Caco-2 (cell line): Measurements from ENCODE around the gene CAPRIN1. TPM values are rescaled to one million over a fixed set of nuclear protein-coding genes. Genes with fewer than 3 reads are reported as not detected.
"Not testable (repeated sequence)": the region's sequence is repeated elsewhere in the genome, so short reads cannot be mapped to it uniquely, and the experiment has no call there.

Experiments
- BruUV-seq: library from RNA; stranded (reverse); fragments of 400-500 nt; replicated peaks from 2 replicates; lab custom pipeline; 2021; lab: Mats Ljungman, UMichigan
- CTCF ChIA-PET: fragments of 300-600 bp; sonication (Branson Sonifier 250); formaldehyde crosslinking; loops from one replicate; lab custom pipeline; 2022; ENCODE audit warnings: antibody characterized with exemption; lab: Charles Lee
- POLR2A ChIA-PET: fragments of 300-600 bp; sonication (Branson Sonifier 250); formaldehyde crosslinking; loops from one replicate; lab custom pipeline; 2022; ENCODE audit warnings: antibody characterized with exemption; lab: Charles Lee
- DNase-seq, 2 experiments: peaks; one replicate each; pipeline versions ENCODE4 v3.0.0 to v3.0.0-alpha.2; 2020 to 2022
- H3K27me3 ChIP-seq: replicated peaks from 2 replicates; pipeline ENCODE4 v1.6.0; 2011; ENCODE audit warnings: low read length; ENCODE audit not compliant: control insufficient read depth, insufficient read depth
- H3K36me3 ChIP-seq: 2 replicates; pipeline ENCODE4 v1.5.1; 2011; ENCODE audit warnings: low read length; ENCODE audit not compliant: control insufficient read depth, insufficient read depth
- H3K4me1 ChIP-seq: fragments of 250-450 bp; sonication (Bioruptor Pico); 2 replicates; pipeline ENCODE4 v1.5.1; 2020; ENCODE audit warnings: mild to moderate bottlenecking
- H3K4me3 ChIP-seq: 2 replicates; pipeline ENCODE4 v1.5.1; 2011; ENCODE audit warnings: low read depth, mild to moderate bottlenecking, control low read depth, low read length
- H3K9me3 ChIP-seq: fragments of 250-450 bp; sonication (Bioruptor Pico); 2 replicates; pipeline ENCODE4 v1.5.1; 2020; ENCODE audit warnings: mild to moderate bottlenecking, moderate library complexity
- H3K27ac Mint-ChIP-seq: one replicate; pipeline ENCODE4 v1.8.0; 2022; ENCODE audit warnings: mixed read lengths; ENCODE audit not compliant: unreplicated experiment
- H3K27me3 Mint-ChIP-seq: one replicate; pipeline ENCODE4 v1.8.0; 2022; ENCODE audit warnings: mixed read lengths; ENCODE audit not compliant: insufficient read depth, unreplicated experiment
- H3K36me3 Mint-ChIP-seq: one replicate; pipeline ENCODE4 v1.8.0; 2022; ENCODE audit warnings: mild to moderate bottlenecking, mixed read lengths; ENCODE audit not compliant: insufficient read depth, unreplicated experiment
- H3K4me1 Mint-ChIP-seq: one replicate; pipeline ENCODE4 v1.8.0; 2022; ENCODE audit warnings: low read depth, mixed read lengths; ENCODE audit not compliant: unreplicated experiment
- H3K4me3 Mint-ChIP-seq: one replicate; pipeline ENCODE4 v1.8.0; 2022; ENCODE audit warnings: mild to moderate bottlenecking, moderate library complexity, mixed read lengths; ENCODE audit not compliant: unreplicated experiment
- H3K9me3 Mint-ChIP-seq: one replicate; pipeline ENCODE4 v1.8.0; 2022; ENCODE audit warnings: mixed read lengths; ENCODE audit not compliant: unreplicated experiment
- intact Hi-C: fragments of 100-400 bp; cut with micrococcal nuclease; formaldehyde crosslinking; loops from one replicate; pipeline ENCODE4 v1.10.0; 2022; ENCODE audit not compliant: unreplicated experiment
- total RNA-seq: library from RNA; stranded (reverse); gene quantifications from 2 replicates; pipeline ENCODE4 v1.2.3, GENCODE V29; 2022
- TF ChIP-seq, protein P1 (sequence below), 2 experiments: fragments of 200-600 bp in 1 of 2; IDR thresholded peaks; 1 replicate in 1 of 2; 2 replicates in 1 of 2; pipeline versions ENCODE4 v1.5.1 to v1.8.0; 2011 to 2022; ENCODE audit warnings: antibody characterized with exemption in 1 of 2, control low read depth in 1 of 2, inconsistent platforms in 1 of 2, low read depth in 1 of 2, low read length in 1 of 2, mild to moderate bottlenecking in 1 of 2, moderate library complexity in 1 of 2; ENCODE audit not compliant: insufficient read depth in 1 of 2, severe bottlenecking in 1 of 2, unreplicated experiment in 1 of 2

The CAPRIN1 gene
- total RNA-seq, 1 experiment from 2014 or later, result 224 TPM

DNA sequence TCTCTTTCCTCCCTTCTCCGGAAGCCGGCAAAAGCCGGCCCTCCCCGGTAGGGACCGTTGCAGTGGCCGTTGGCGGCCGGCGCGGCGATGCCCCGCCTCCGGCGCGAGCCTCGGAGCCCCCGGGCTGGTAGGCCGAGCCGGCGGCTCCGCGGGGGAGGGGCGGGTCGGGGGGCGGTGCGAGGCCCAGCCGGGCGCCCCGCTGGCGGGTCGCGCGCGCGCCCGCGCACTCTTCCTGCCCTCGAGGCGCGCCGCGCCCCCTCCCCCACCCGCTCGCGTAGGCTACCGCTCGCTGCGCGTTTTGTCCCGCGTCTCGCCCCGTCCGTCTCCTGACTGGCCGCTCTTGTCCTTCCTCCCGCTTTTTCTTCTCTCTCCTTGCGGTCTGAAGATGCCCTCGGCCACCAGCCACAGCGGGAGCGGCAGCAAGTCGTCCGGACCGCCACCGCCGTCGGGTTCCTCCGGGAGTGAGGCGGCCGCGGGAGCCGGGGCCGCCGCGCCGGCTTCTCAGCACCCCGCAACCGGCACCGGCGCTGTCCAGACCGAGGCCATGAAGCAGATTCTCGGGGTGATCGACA is 591 bp downstream of the CAPRIN1 start:
- TF ChIP-seq, protein P1, sequence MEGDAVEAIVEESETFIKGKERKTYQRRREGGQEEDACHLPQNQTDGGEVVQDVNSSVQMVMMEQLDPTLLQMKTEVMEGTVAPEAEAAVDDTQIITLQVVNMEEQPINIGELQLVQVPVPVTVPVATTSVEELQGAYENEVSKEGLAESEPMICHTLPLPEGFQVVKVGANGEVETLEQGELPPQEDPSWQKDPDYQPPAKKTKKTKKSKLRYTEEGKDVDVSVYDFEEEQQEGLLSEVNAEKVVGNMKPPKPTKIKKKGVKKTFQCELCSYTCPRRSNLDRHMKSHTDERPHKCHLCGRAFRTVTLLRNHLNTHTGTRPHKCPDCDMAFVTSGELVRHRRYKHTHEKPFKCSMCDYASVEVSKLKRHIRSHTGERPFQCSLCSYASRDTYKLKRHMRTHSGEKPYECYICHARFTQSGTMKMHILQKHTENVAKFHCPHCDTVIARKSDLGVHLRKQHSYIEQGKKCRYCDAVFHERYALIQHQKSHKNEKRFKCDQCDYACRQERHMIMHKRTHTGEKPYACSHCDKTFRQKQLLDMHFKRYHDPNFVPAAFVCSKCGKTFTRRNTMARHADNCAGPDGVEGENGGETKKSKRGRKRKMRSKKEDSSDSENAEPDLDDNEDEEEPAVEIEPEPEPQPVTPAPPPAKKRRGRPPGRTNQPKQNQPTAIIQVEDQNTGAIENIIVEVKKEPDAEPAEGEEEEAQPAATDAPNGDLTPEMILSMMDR (IDR thresholded peaks at IDR 0.05; ENCODE audit: insufficient read depth in 1 of 2, low read depth in 1 of 2, low read length in 1 of 2, severe bottlenecking in 1 of 2, unreplicated experiment in 1 of 2), result no peak
- no peaks in the 10 kb centered on the region for H3K27me3 ChIP-seq
- H3K4me3 ChIP-seq, result peak overlapping the region; percentile 94
- H3K36me3 ChIP-seq, result peaks cover 2% of the 10 kb centered on the region
- H3K27ac Mint-ChIP-seq, result peak overlapping the region; percentile 97
- H3K4me3 Mint-ChIP-seq, result peak overlapping the region; percentile 98
- CTCF ChIA-PET, result interaction anchor here (1.0 to 1.4 kb wide), 2 partner anchors 24 to 53 kb away, joined by 3 to 7 read pairs; partner anchors contain the start of gene NAT10
- peaks cover 23% of the 10 kb centered on the region for H3K4me1 ChIP-seq
- H3K4me1 Mint-ChIP-seq, result peaks cover 14% of the 10 kb centered on the region
- peak; percentile 88 to 91 for DNase-seq
- H3K27me3 Mint-ChIP-seq, result no peaks in the 10 kb centered on the region
- peaks cover 42% of the 10 kb centered on the region for H3K36me3 Mint-ChIP-seq
- no peaks in the 10 kb centered on the region for H3K9me3 ChIP-seq
- H3K9me3 Mint-ChIP-seq, result no peaks in the 10 kb centered on the region
- intact Hi-C loops, result loop anchor here (5.0 kb wide), 1 partner anchor 305 kb away; the partner anchor contains the start of gene ABTB2
- BruUV-seq, result no TSS peak
- POLR2A ChIA-PET, result interaction anchor here (1.2 to 1.6 kb wide), 3 partner anchors 13 to 54 kb away, joined by 3 to 14 read pairs (median 9); partner anchors contain the start of gene NAT10

DNA sequence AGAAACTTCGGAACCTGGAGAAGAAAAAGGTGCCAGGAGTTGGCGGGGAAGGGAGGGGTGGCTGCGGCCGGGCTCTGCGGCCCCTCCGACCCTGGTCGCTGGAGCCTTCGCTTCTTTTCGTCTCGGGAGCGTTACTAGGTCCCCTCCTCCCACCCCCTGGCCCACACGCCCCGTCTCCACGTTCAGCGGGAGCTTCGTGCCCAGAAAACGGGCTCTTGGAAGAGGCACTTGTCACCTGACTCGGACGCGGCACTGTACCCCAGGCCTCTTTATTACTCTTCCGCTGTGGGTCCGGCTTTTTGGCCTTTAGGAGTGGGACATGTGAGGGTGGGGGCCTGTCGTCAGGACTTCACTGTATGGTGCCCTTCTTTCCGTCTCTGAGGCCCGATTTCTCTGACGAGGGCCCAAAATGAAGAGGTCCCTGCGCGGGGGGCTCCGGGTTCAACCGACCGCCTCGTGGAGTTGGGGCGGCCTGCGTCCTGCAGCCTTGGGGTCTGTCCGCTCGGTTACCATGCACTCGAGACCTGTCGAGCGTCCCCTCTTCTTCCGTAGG is 1.2 kb downstream of the CAPRIN1 start:
- Mint-ChIP-seq H3K36me3 (peaks cover 45% of the 10 kb centered on the region), H3K4me3 (peak overlapping the region; percentile 98), H3K27me3 (no peaks in the 10 kb centered on the region), H3K27ac (peak overlapping the region; percentile 97), H3K4me1 (peaks cover 14% of the 10 kb centered on the region), H3K9me3 (no peaks in the 10 kb centered on the region)
- TF ChIP-seq, protein P1 (IDR thresholded peaks at IDR 0.05; ENCODE audit: insufficient read depth in 1 of 2, low read depth in 1 of 2, low read length in 1 of 2, severe bottlenecking in 1 of 2, unreplicated experiment in 1 of 2), result no peak
- ChIA-PET CTCF (no interaction called here), POLR2A (interaction anchor here (0.6 to 0.7 kb wide), 2 partner anchors 101 to 305 kb away, joined by 4 read pairs; partner anchors contain the start of gene ABTB2)
- DNase-seq, result peak; percentile 39 to 48
- H3K9me3 ChIP-seq, result no peaks in the 10 kb centered on the region
- BruUV-seq, result no TSS peak
- intact Hi-C loops, result loop anchor here (5.0 kb wide), 1 partner anchor 305 kb away; the partner anchor contains the start of gene ABTB2
- H3K4me1 ChIP-seq, result peaks cover 23% of the 10 kb centered on the region
- H3K4me3 ChIP-seq, result peak overlapping the region; percentile 94
- no peaks in the 10 kb centered on the region for H3K27me3 ChIP-seq
- H3K36me3 ChIP-seq, result peaks cover 2% of the 10 kb centered on the region

DNA sequence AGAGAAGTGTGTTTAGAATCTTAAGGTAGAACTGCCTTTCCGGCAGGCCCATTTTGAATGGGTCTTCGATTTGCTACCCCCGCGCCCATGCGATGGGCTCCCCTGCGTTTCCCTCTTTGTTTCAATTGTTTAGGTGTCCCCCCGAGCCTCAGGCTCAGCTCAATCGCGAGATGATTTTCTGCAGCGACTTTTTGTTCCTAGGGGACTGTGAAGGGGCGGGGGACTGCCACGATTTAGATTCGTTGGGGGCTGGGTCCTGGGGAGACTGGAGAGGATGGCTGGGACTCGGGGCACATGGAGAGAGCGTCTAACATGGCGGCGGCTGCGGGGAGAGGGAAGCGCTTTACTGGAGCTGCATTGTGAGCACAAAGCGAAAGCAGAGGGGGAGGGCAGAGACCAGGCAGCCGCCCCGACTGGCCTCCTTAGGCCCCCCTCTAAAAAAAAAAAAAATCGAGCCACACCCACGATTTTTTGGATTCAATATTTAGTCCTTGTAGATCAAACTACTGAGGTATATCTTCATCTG is 1.7 kb downstream of the CAPRIN1 start:
- H3K4me1 Mint-ChIP-seq, result peaks cover 14% of the 10 kb centered on the region
- H3K27me3 Mint-ChIP-seq, result no peaks in the 10 kb centered on the region

DNA sequence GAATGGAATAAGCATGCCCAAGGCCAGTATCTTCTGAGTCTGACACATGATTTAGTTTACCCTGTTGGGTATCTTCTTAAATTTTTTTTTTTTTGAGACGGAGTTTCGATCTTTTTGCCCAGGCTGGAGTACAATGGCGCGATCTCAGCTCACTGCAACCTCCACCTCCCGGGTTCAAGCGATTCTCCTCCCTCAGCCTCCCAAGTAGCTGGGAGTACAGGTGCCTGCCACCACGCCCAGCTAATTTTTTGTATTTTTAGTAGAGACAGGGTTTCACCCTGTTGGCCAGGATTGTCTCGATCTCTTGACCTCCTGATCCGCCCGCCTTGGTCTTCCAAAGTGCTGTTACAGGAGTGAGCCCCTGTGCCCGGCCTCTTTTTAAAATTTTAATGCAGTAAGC is 2.8 kb downstream of the CAPRIN1 start:
- POLR2A ChIA-PET, H3K9me3 Mint-ChIP-seq, H3K27me3 ChIP-seq, DNase-seq, H3K36me3 ChIP-seq, H3K9me3 ChIP-seq, H3K27ac Mint-ChIP-seq, H3K27me3 Mint-ChIP-seq, H3K4me3 Mint-ChIP-seq, BruUV-seq, CTCF ChIA-PET: not testable (repeated sequence)
- intact Hi-C loops, result loop anchor here (5.0 kb wide), 1 partner anchor 303 kb away; the partner anchor contains the start of gene ABTB2
- Mint-ChIP-seq H3K36me3 (peaks cover 62% of the 10 kb centered on the region), H3K4me1 (peaks cover 14% of the 10 kb centered on the region)
- Histone ChIP-seq H3K4me3 (peak overlapping the region; percentile 94), H3K4me1 (peaks cover 23% of the 10 kb centered on the region)

More for the DNA sequence above, 1.7 kb downstream of the CAPRIN1 start:
- H3K4me1 ChIP-seq, result peaks cover 23% of the 10 kb centered on the region
- no peaks in the 10 kb centered on the region for H3K9me3 ChIP-seq
- TF ChIP-seq, protein P1 (IDR thresholded peaks at IDR 0.05; ENCODE audit: insufficient read depth in 1 of 2, low read depth in 1 of 2, low read length in 1 of 2, severe bottlenecking in 1 of 2, unreplicated experiment in 1 of 2), result no peak
- H3K27me3 ChIP-seq, result no peaks in the 10 kb centered on the region
- POLR2A ChIA-PET, result interaction anchor here (0.6 to 0.7 kb wide), 2 partner anchors 100 to 304 kb away, joined by 4 read pairs; partner anchors contain the start of gene ABTB2
- Mint-ChIP-seq H3K9me3 (no peaks in the 10 kb centered on the region), H3K36me3 (peaks cover 50% of the 10 kb centered on the region), H3K4me3 (peak overlapping the region; percentile 98), H3K27ac (peak overlapping the region; percentile 97)
- intact Hi-C loops, result loop anchor here (5.0 kb wide), 1 partner anchor 304 kb away; the partner anchor contains the start of gene ABTB2
- peaks cover 2% of the 10 kb centered on the region for H3K36me3 ChIP-seq
- CTCF ChIA-PET, result no interaction called here
- DNase-seq, result peak; percentile 78 to 85
- H3K4me3 ChIP-seq, result peak overlapping the region; percentile 94
- BruUV-seq, result TSS peak; percentile 63
